C4-2B (cell line): Measurements from ENCODE around the gene C1orf159.

ENCODE experiments used
- ZFX ChIP-seq: fragments of 450-650 bp; IDR thresholded peaks from 2 replicates; pipeline ENCODE4 v1.6.1; 2017
- TF ChIP-seq, protein P1 (sequence below): fragments of 450-650 bp; conservative IDR thresholded peaks from 2 replicates; pipeline ENCODE4 v1.5.1; 2017; ENCODE audit warnings: mild to moderate bottlenecking

DNA sequence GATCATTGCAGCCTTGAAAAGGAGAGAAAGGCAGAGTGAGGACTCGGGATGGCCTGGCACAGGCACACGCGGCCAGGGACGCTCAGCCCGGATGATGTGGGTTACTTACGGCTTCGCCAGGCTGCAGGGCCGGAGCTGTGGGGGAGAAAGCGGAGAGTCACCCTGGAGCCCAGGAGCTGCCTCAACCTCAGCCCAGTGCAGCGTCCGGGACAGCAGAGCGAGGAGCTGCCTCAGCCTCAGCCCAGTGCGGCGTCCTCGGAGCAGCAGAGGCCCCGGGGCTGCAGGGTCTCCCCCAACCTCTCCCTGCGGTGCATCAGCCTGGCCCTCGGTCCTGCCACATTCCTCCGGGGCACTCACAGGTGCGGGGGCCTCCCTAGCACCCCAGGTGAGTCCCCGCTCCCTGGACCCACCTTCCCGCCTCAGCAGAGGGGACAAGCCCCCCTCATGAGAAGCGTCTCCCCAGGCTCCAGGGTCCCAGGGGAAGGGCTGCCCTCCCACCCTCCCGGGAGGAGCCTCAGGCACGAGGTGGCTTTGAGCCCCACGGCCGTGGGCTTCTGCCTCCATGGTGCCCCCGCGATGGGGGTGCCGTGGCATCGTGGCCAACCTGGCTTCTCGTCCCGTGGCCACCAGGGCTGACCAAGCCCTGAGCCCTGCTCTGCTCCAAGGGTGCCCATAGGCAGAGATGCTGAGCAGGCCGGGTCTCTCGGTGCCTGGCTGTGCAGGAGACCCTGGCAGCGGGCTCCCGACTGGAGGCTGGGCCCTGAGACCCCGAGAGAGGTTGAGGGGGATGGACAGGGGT is 31.3 kb downstream of the C1orf159 start:
- TF ChIP-seq, protein P1, sequence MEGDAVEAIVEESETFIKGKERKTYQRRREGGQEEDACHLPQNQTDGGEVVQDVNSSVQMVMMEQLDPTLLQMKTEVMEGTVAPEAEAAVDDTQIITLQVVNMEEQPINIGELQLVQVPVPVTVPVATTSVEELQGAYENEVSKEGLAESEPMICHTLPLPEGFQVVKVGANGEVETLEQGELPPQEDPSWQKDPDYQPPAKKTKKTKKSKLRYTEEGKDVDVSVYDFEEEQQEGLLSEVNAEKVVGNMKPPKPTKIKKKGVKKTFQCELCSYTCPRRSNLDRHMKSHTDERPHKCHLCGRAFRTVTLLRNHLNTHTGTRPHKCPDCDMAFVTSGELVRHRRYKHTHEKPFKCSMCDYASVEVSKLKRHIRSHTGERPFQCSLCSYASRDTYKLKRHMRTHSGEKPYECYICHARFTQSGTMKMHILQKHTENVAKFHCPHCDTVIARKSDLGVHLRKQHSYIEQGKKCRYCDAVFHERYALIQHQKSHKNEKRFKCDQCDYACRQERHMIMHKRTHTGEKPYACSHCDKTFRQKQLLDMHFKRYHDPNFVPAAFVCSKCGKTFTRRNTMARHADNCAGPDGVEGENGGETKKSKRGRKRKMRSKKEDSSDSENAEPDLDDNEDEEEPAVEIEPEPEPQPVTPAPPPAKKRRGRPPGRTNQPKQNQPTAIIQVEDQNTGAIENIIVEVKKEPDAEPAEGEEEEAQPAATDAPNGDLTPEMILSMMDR, result no peak
- TF ChIP-seq ZFX, result no peak
